Calu3 (cell line): ENCODE results near the gene CLEC3B. TPM values are rescaled to one million over a fixed set of nuclear protein-coding genes. Genes with fewer than 3 reads are reported as not detected.
A peak's percentile ranks its signal among the peaks of the same experiment; 100 is the strongest.

Source experiments
- BruUV-seq: library from RNA; stranded (reverse); fragments of 400-500 nt; replicated peaks from 2 replicates; lab custom pipeline; 2021; lab: Mats Ljungman, UMichigan
- CTCF ChIA-PET: fragments of 300-600 bp; sonication (Branson Sonifier 250); formaldehyde crosslinking; loops from one replicate; lab custom pipeline; 2022; ENCODE audit warnings: antibody characterized with exemption; lab: Charles Lee
- DNase-seq: peaks from one replicate; pipeline ENCODE4 v3.0.0; 2022
- H3K27ac Mint-ChIP-seq: one replicate; pipeline ENCODE4 v1.8.0; 2022; ENCODE audit warnings: mixed read lengths; ENCODE audit not compliant: unreplicated experiment
- H3K27me3 Mint-ChIP-seq: one replicate; pipeline ENCODE4 v1.8.0; 2022; ENCODE audit warnings: mixed read lengths; ENCODE audit not compliant: unreplicated experiment
- H3K36me3 Mint-ChIP-seq: one replicate; pipeline ENCODE4 v1.8.0; 2022; ENCODE audit warnings: mild to moderate bottlenecking, moderate library complexity, mixed read lengths; ENCODE audit not compliant: insufficient read depth, unreplicated experiment
- H3K4me1 Mint-ChIP-seq: one replicate; pipeline ENCODE4 v1.8.0; 2022; ENCODE audit warnings: mild to moderate bottlenecking, low read depth, mixed read lengths; ENCODE audit not compliant: unreplicated experiment
- H3K4me3 Mint-ChIP-seq: one replicate; pipeline ENCODE4 v1.8.0; 2022; ENCODE audit warnings: mild to moderate bottlenecking, low read depth, moderate library complexity, mixed read lengths; ENCODE audit not compliant: unreplicated experiment
- H3K9me3 Mint-ChIP-seq: one replicate; pipeline ENCODE4 v1.8.0; 2022; ENCODE audit warnings: low read depth, mixed read lengths; ENCODE audit not compliant: unreplicated experiment
- CTCF ChIP-seq: fragments of 200-600 bp; IDR thresholded peaks from one replicate; pipeline ENCODE4 v1.8.0; 2022; ENCODE audit warnings: antibody characterized with exemption; ENCODE audit not compliant: unreplicated experiment
- intact Hi-C: fragments of 100-400 bp; cut with micrococcal nuclease; formaldehyde crosslinking; loops from one replicate; pipeline ENCODE4 v1.10.0; 2022; ENCODE audit not compliant: unreplicated experiment
- total RNA-seq: library from RNA; stranded (reverse); gene quantifications from 2 replicates; pipeline ENCODE4 v1.2.3, GENCODE V29; 2022

The CLEC3B gene
- total RNA-seq, 1 experiment from 2014 or later = not detected

- H3K4me3 Mint-ChIP-seq = no peak overlapping the region
- peaks cover 7% of the 10 kb centered on the region for H3K27me3 Mint-ChIP-seq
- CTCF ChIA-PET = interaction anchor here (0.6 to 1.4 kb wide), 3 partner anchors 14 to 17 kb away, joined by 3 to 4 read pairs (median 3); no protein-coding TSS in a partner anchor
- TF ChIP-seq CTCF = no peak
- DNase-seq = no peak
- peaks cover 49% of the 10 kb centered on the region for H3K4me1 Mint-ChIP-seq
- H3K36me3 Mint-ChIP-seq = peaks cover 5% of the 10 kb centered on the region
- H3K27ac Mint-ChIP-seq = no peak overlapping the region
- intact Hi-C loops = no loop called here
- H3K9me3 Mint-ChIP-seq = peaks cover 2% of the 10 kb centered on the region
- no TSS peak for BruUV-seq
Observed at GRCh38 chr3:45055411-45056143, 29.5 kb downstream of the CLEC3B start.

- no peaks in the 10 kb centered on the region for H3K27me3 Mint-ChIP-seq
- DNase-seq = no peak
- peaks cover 51% of the 10 kb centered on the region for H3K4me1 Mint-ChIP-seq
- no peak for TF ChIP-seq CTCF
- peak overlapping the region; percentile 15 for H3K27ac Mint-ChIP-seq
- intact Hi-C loops = no loop called here
- H3K9me3 Mint-ChIP-seq = peaks cover 2% of the 10 kb centered on the region
- peaks cover 9% of the 10 kb centered on the region for H3K36me3 Mint-ChIP-seq
- BruUV-seq = no TSS peak
- no peak overlapping the region for H3K4me3 Mint-ChIP-seq
- CTCF ChIA-PET = no interaction called here
Observed at GRCh38 chr3:45056608-45057301, 30.7 kb downstream of the CLEC3B start.

- H3K9me3 Mint-ChIP-seq = peaks cover 2% of the 10 kb centered on the region
- H3K4me1 Mint-ChIP-seq = peaks cover 57% of the 10 kb centered on the region
- BruUV-seq = no TSS peak
Observed at GRCh38 chr3:45057557-45057956, 31.5 kb downstream of the CLEC3B start.

GRCh38 chr3:45059132-45059531 is 33.0 kb downstream of the CLEC3B start:
- intact Hi-C loops = no loop called here
- no TSS peak for BruUV-seq
- Mint-ChIP-seq H3K4me3 (no peak overlapping the region), H3K36me3 (peaks cover 9% of the 10 kb centered on the region), H3K27me3 (no peaks in the 10 kb centered on the region), H3K4me1 (peaks cover 48% of the 10 kb centered on the region), H3K9me3 (peaks cover 2% of the 10 kb centered on the region), H3K27ac (no peak overlapping the region)
- TF ChIP-seq CTCF = no peak
- DNase-seq = no peak
- CTCF ChIA-PET = no interaction called here

More at GRCh38 chr3:45057557-45057956, 31.5 kb downstream of the CLEC3B start:
- peak; percentile 18 for DNase-seq
- Mint-ChIP-seq H3K36me3 (peaks cover 9% of the 10 kb centered on the region), H3K27me3 (no peaks in the 10 kb centered on the region), H3K27ac (peak overlapping the region; percentile 43), H3K4me3 (no peak overlapping the region)
- CTCF ChIA-PET = no interaction called here
- TF ChIP-seq CTCF = no peak
- intact Hi-C loops = no loop called here
